Mesendoderm (in vitro differentiated cells): Measurements from ENCODE around the gene RBKS. TPM values are rescaled to one million over a fixed set of nuclear protein-coding genes. Genes with fewer than 3 reads are reported as not detected.
A peak's percentile ranks its signal among the peaks of the same experiment; 100 is the strongest.

Source experiments
- DNase-seq: peaks from one replicate; pipeline ENCODE4 v3.0.0; 2013
- H2AK5ac ChIP-seq: 2 replicates; pipeline ENCODE4 v1.6.1; 2013; ENCODE audit warnings: low read length, inconsistent platforms
- H2BK120ac ChIP-seq: 2 replicates; pipeline ENCODE4 v1.6.1; 2013; ENCODE audit warnings: low read depth, mild to moderate bottlenecking, low read length, moderate library complexity, mixed read lengths
- H2BK15ac ChIP-seq: replicated peaks from 2 replicates; pipeline ENCODE4 v1.6.1; 2013; ENCODE audit warnings: low read depth, mild to moderate bottlenecking, moderate library complexity
- H2BK5ac ChIP-seq: 2 replicates; pipeline ENCODE4 v1.6.1; 2013; ENCODE audit warnings: low read length, inconsistent platforms
- H3K18ac ChIP-seq: 2 replicates; pipeline ENCODE4 v1.6.1; 2013; ENCODE audit warnings: mild to moderate bottlenecking, low read length, mixed read lengths
- H3K23ac ChIP-seq: one replicate; pipeline ENCODE4 v1.6.1; 2013; ENCODE audit warnings: low read length
- H3K27ac ChIP-seq: 2 replicates; pipeline ENCODE4 v1.5.1; 2013; ENCODE audit warnings: low read depth, mild to moderate bottlenecking, inconsistent platforms, low read length, moderate library complexity
- H3K27me3 ChIP-seq: 2 replicates; pipeline ENCODE4 v1.6.1; 2013; ENCODE audit warnings: low read length, control low read depth, mild to moderate bottlenecking, inconsistent platforms; ENCODE audit not compliant: insufficient read depth, poor library complexity
- H3K36me3 ChIP-seq: 2 replicates; pipeline ENCODE4 v1.6.1; 2013; ENCODE audit warnings: low read length, inconsistent platforms; ENCODE audit not compliant: control insufficient read depth, insufficient read depth
- H3K4ac ChIP-seq: one replicate; pipeline ENCODE4 v1.6.1; 2013; ENCODE audit warnings: low read depth, mild to moderate bottlenecking, low read length, moderate library complexity
- H3K4me1 ChIP-seq: 2 replicates; pipeline ENCODE4 v1.6.1; 2013; ENCODE audit warnings: low read depth, low read length, inconsistent platforms; ENCODE audit not compliant: control insufficient read depth
- H3K4me2 ChIP-seq: 2 replicates; pipeline ENCODE4 v1.6.1; 2013; ENCODE audit warnings: low read length
- H3K4me3 ChIP-seq: 2 replicates; pipeline ENCODE4 v1.5.1; 2013; ENCODE audit warnings: mild to moderate bottlenecking, low read length
- H3K56ac ChIP-seq: one replicate; pipeline ENCODE4 v1.6.1; 2013; ENCODE audit warnings: low read length
- H3K79me1 ChIP-seq: 2 replicates; pipeline ENCODE4 v1.6.1; 2013; ENCODE audit warnings: low read length, inconsistent platforms
- H3K79me2 ChIP-seq: 2 replicates; pipeline ENCODE4 v1.6.1; 2013; ENCODE audit warnings: mild to moderate bottlenecking, low read length; ENCODE audit not compliant: control insufficient read depth, insufficient read depth
- H3K9ac ChIP-seq: 2 replicates; pipeline ENCODE4 v1.6.1; 2013; ENCODE audit warnings: low read length, inconsistent platforms
- H4K5ac ChIP-seq: one replicate; pipeline ENCODE4 v1.6.1; 2013; ENCODE audit warnings: low read length
- H4K8ac ChIP-seq: one replicate; pipeline ENCODE4 v1.6.1; 2013; ENCODE audit warnings: low read depth, mild to moderate bottlenecking, control low read depth, low read length, moderate library complexity
- WGBS: extraction: QIAGEN DNeasy Blood & Tissue Kit; methylation state at CpG from one replicate; pipeline ENCODE4 v1.1.7; 2013; ENCODE audit warnings: low lambda C conversion rate, missing lambda C conversion rate; ENCODE audit not compliant: insufficient coverage; ENCODE audit errors: extremely low coverage; 5-methylcytosine and 5-hydroxymethylcytosine counted together
- polyA plus RNA-seq, 2 experiments: library from polyadenylated mRNA; stranded (reverse); fragments of 200-250 nt; gene quantifications; one replicate each; pipeline ENCODE4 v1.2.3, GENCODE V29; 2013

The RBKS gene
- polyA plus RNA-seq (2013, experiment 1 of 2) = 0.63 TPM
- 0.69 TPM for polyA plus RNA-seq (2013, experiment 2 of 2)

GRCh38 chr2:27890146-27890923 lies at the start of gene RBKS, which contains the start of gene BABAM2:
TSS of gene RBKS (minus strand) at chr2:27890387. CDS start at chr2:27890345, 42 bp downstream.
TSS of gene BABAM2 (plus strand) at chr2:27890729. CDS start at chr2:27894557, 3,828 bp downstream.
- H2BK120ac ChIP-seq = no peak within 1 kb of the TSS
- peak; percentile 87 for DNase-seq
- no peak within 1 kb of the TSS for H3K23ac ChIP-seq
- H3K4me3 ChIP-seq = peak within 1 kb of the TSS; percentile 92
- H2AK5ac ChIP-seq = no peak within 1 kb of the TSS
- peak within 1 kb of the TSS; percentile 47 for H4K5ac ChIP-seq
- H3K27ac ChIP-seq = peak within 1 kb of the TSS; percentile 69
- H3K4ac ChIP-seq = peak within 1 kb of the TSS; percentile 96
- no peak within 1 kb of the TSS for H2BK5ac ChIP-seq
- peak within 1 kb of the TSS; percentile 88 for H3K9ac ChIP-seq
- H3K79me2 ChIP-seq = no peaks in the 10 kb centered on the region
- no peak within 1 kb of the TSS for H3K18ac ChIP-seq
- no peaks in the 10 kb centered on the region for H3K27me3 ChIP-seq
- no peak within 1 kb of the TSS for H2BK15ac ChIP-seq
- no peaks in the 10 kb centered on the region for H3K36me3 ChIP-seq
- peak within 1 kb of the TSS; percentile 89 for H3K56ac ChIP-seq
- no CpG with 5 or more reads among the region's 79 CpGs for WGBS
- H3K79me1 ChIP-seq = peaks cover 1% of the 10 kb centered on the region
- H3K4me1 ChIP-seq = no peaks in the 10 kb centered on the region
- peak within 1 kb of the TSS; percentile 91 for H3K4me2 ChIP-seq
- H4K8ac ChIP-seq = peak within 1 kb of the TSS; percentile 7

GRCh38 chr2:27935026-27935425 lies 44.8 kb upstream of the RBKS start:
- Histone ChIP-seq H4K8ac (no peak overlapping the region), H3K56ac (no peak overlapping the region), H3K4ac (no peak overlapping the region), H4K5ac (no peak overlapping the region), H3K9ac (no peak overlapping the region), H2BK15ac (no peak overlapping the region), H3K4me1 (no peaks in the 10 kb centered on the region), H3K79me2 (no peaks in the 10 kb centered on the region), H3K18ac (no peak overlapping the region), H2BK5ac (no peak overlapping the region), H2AK5ac (no peak overlapping the region), H2BK120ac (no peak overlapping the region), H3K27ac (no peak overlapping the region), H3K27me3 (no peaks in the 10 kb centered on the region), H3K79me1 (no peaks in the 10 kb centered on the region), H3K4me3 (no peak overlapping the region), H3K4me2 (no peak overlapping the region), H3K36me3 (no peaks in the 10 kb centered on the region), H3K23ac (no peak overlapping the region)
- no CpG with 5 or more reads among the region's 3 CpGs for WGBS
- no peak for DNase-seq

GRCh38 chr2:27932396-27932795 lies 42.2 kb upstream of the RBKS start:
- WGBS = no CpG with 5 or more reads among the region's 2 CpGs
- Histone ChIP-seq H3K79me2 (no peaks in the 10 kb centered on the region), H3K9ac (no peak overlapping the region), H3K18ac (no peak overlapping the region), H2AK5ac (no peak overlapping the region), H3K4me1 (no peaks in the 10 kb centered on the region), H3K56ac (no peak overlapping the region), H2BK15ac (no peak overlapping the region), H3K4me3 (no peak overlapping the region), H2BK120ac (no peak overlapping the region), H3K23ac (no peak overlapping the region), H3K4me2 (no peak overlapping the region), H4K8ac (no peak overlapping the region), H3K79me1 (no peaks in the 10 kb centered on the region), H3K27ac (no peak overlapping the region), H3K27me3 (no peaks in the 10 kb centered on the region), H3K36me3 (no peaks in the 10 kb centered on the region), H4K5ac (no peak overlapping the region), H2BK5ac (no peak overlapping the region), H3K4ac (no peak overlapping the region)
- DNase-seq = peak; percentile 33

- no peak for DNase-seq
- Histone ChIP-seq H3K27ac (no peak overlapping the region), H3K4me1 (no peaks in the 10 kb centered on the region), H3K4ac (no peak overlapping the region), H3K79me1 (no peaks in the 10 kb centered on the region), H3K56ac (no peak overlapping the region), H3K36me3 (no peaks in the 10 kb centered on the region), H3K79me2 (no peaks in the 10 kb centered on the region), H3K27me3 (no peaks in the 10 kb centered on the region), H3K4me3 (no peak overlapping the region), H3K23ac (no peak overlapping the region), H2AK5ac (no peak overlapping the region), H4K8ac (no peak overlapping the region), H2BK5ac (no peak overlapping the region), H4K5ac (no peak overlapping the region), H3K18ac (no peak overlapping the region), H2BK15ac (no peak overlapping the region), H2BK120ac (no peak overlapping the region), H3K9ac (no peak overlapping the region), H3K4me2 (no peak overlapping the region)
- WGBS = no CpG with 5 or more reads among the region's 4 CpGs
Observed at GRCh38 chr2:27931361-27931950, 41.3 kb upstream of the RBKS start.

- H3K4ac ChIP-seq = no peak overlapping the region
- H3K4me2 ChIP-seq = no peak overlapping the region
- no peak overlapping the region for H3K56ac ChIP-seq
- no peak overlapping the region for H3K9ac ChIP-seq
- no CpG with 5 or more reads among the region's 11 CpGs for WGBS
- no peaks in the 10 kb centered on the region for H3K27me3 ChIP-seq
- no peak overlapping the region for H2AK5ac ChIP-seq
- H3K18ac ChIP-seq = no peak overlapping the region
- no peaks in the 10 kb centered on the region for H3K36me3 ChIP-seq
- H2BK120ac ChIP-seq = no peak overlapping the region
- no peaks in the 10 kb centered on the region for H3K4me1 ChIP-seq
- no peaks in the 10 kb centered on the region for H3K79me1 ChIP-seq
- DNase-seq = no peak
- no peak overlapping the region for H3K23ac ChIP-seq
- H4K5ac ChIP-seq = no peak overlapping the region
- no peak overlapping the region for H3K27ac ChIP-seq
- no peak overlapping the region for H4K8ac ChIP-seq
- no peaks in the 10 kb centered on the region for H3K79me2 ChIP-seq
- no peak overlapping the region for H2BK5ac ChIP-seq
- no peak overlapping the region for H2BK15ac ChIP-seq
- no peak overlapping the region for H3K4me3 ChIP-seq
Observed at GRCh38 chr2:27929916-27930486, 39.8 kb upstream of the RBKS start.
